ENCODE measurements around the gene PHC2.

GRCh38 chr1:33477451-33477850 lies 46.6 kb upstream of the PHC2 start:
- TF ChIP-seq CTCF (IDR thresholded peaks at IDR 0.05) (no peak), ZFX (IDR thresholded peaks at IDR 0.05; ENCODE audit: borderline replicate concordance) (no peak)

All from 22Rv1 (cell line).